HG03521 (cell line): ENCODE results near the gene MMP2.

Experiments
- ATAC-seq: cut with Tn5 transposase; IDR thresholded peaks from one replicate; pipeline ENCODE4 v1.9.1; 2021; ENCODE audit warnings: mild to moderate bottlenecking, moderate library complexity; ENCODE audit not compliant: unreplicated experiment

Gene MMP2

GRCh38 chr16:55478827-55479429, at the start of gene MMP2:
MMP2 (plus strand) TSS chr16:55479198; CDS start chr16:55479480, 282 bp downstream.
- ATAC-seq = no peak

- no peak for ATAC-seq
Measured at GRCh38 chr16:55433030-55433429, 46.0 kb upstream of the MMP2 start.

GRCh38 chr16:55433535-55433934, 45.5 kb upstream of the MMP2 start:
- ATAC-seq = no peak

GRCh38 chr16:55434000-55434399, 45.0 kb upstream of the MMP2 start:
- no peak for ATAC-seq

GRCh38 chr16:55435387-55435786, 43.6 kb upstream of the MMP2 start:
- no peak for ATAC-seq

- ATAC-seq = no peak
Measured at GRCh38 chr16:55436587-55436986, 42.4 kb upstream of the MMP2 start.

- ATAC-seq = no peak
Measured at GRCh38 chr16:55437625-55438024, 41.4 kb upstream of the MMP2 start.

- no peak for ATAC-seq
Measured at GRCh38 chr16:55438281-55438680, 40.7 kb upstream of the MMP2 start.

- ATAC-seq = no peak
Measured at GRCh38 chr16:55439101-55439690, 39.8 kb upstream of the MMP2 start.

- no peak for ATAC-seq
Measured at GRCh38 chr16:55443434-55444346, 35.3 kb upstream of the MMP2 start.

- ATAC-seq = no peak
Measured at GRCh38 chr16:55444754-55445485, 34.1 kb upstream of the MMP2 start.

- ATAC-seq = no peak
Measured at GRCh38 chr16:55447231-55447630, 31.8 kb upstream of the MMP2 start.

- no peak for ATAC-seq
Measured at GRCh38 chr16:55452996-55453395, 26.0 kb upstream of the MMP2 start.

- ATAC-seq = no peak
Measured at GRCh38 chr16:55453909-55454308, 25.1 kb upstream of the MMP2 start.

- ATAC-seq = no peak
Measured at GRCh38 chr16:55454861-55455260, 24.1 kb upstream of the MMP2 start.

- ATAC-seq = no peak
Measured at GRCh38 chr16:55462241-55462640, 16.8 kb upstream of the MMP2 start.

GRCh38 chr16:55464375-55464774, 14.6 kb upstream of the MMP2 start:
- no peak for ATAC-seq

GRCh38 chr16:55465077-55465896, 13.7 kb upstream of the MMP2 start:
- ATAC-seq = peak; percentile 90

- no peak for ATAC-seq
Measured at GRCh38 chr16:55466209-55466608, 12.8 kb upstream of the MMP2 start.

GRCh38 chr16:55467898-55468297, 11.1 kb upstream of the MMP2 start:
- ATAC-seq = no peak
